HG03097 (cell line): ENCODE data around the gene ADAM17.
"Not testable (repeated sequence)": the region's sequence is repeated elsewhere in the genome, so short reads cannot be mapped to it uniquely, and the experiment has no call there.

Experiments
- ATAC-seq: cut with Tn5 transposase; IDR thresholded peaks from one replicate; pipeline ENCODE4 v1.9.1; 2021; ENCODE audit not compliant: unreplicated experiment, low FRiP score

ADAM17 gene

DNA sequence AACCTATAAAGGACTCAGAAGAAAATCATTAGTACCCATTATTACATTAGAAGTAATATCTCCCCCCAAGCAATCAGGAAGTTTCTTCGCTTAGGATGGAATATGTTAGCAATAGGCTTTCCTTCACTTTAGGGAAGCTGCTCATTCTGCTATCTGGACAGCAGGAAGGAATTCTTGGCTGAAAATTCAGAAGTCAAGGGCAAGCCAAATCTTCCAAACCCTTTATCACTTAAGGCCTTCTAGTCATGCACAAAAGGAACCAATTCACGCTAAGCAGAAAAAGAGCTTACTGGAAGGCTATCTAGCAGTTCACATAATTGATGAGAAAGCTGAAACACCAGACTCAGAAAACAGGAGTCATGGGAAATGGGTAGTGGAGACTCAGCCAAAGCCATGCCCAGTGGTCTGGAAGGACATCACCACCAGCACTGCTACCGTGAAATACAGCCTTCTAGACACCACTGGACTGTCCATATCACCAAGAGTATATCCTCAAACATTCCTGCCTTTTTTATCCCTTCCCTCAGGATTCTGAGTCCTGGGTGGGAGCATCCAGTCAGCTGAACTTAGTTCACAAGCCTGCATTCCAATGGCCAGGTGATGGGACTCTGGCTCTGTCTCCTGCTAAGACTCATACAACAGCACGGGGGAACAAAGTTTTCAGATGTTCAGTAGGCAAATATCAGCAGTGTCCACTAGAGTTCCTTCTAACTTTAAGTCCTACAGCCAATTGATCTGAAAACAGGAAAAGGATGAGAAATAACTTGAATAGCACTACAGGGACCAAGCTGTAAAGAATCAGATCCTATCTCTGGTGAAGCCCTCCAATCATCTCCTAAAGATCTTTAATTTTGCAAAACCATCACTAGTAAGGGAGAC, 14.8 kb upstream of the ADAM17 start:
- ATAC-seq, result no peak

DNA sequence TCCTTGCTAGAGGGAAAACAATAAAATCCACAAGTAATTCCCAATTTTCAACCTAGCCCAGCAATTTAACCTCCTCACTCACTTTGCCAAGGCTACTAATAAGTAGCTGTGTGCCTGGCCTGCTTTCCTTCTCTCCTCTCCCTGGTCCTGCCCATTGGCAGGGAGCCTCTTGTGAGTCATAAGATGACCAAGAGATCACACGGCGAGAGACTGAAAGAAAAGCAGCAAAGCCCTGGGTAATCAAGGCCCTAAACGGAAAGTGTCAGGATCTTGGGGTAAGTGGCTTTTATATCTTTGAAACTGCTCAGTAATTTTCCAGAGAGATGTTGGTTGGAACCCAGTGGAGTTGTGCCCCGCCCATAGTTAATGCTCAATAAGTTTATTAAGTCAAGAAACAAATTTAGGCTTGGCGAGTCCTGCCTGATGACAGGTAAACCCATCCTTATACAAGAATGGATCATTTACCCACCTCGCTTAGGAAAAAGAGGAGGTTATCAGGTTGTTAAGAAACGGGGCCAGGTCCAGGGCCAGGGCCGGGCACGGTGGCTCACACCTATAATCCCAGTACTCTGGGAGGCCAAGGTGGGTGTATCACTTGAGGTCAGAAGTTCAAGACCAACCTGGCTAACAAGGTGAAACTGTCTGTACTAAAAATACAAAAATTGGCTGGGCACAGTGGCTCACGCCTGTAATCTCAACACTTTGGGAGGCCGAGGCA, 10.0 kb upstream of the ADAM17 start:
- ATAC-seq, result no peak

DNA sequence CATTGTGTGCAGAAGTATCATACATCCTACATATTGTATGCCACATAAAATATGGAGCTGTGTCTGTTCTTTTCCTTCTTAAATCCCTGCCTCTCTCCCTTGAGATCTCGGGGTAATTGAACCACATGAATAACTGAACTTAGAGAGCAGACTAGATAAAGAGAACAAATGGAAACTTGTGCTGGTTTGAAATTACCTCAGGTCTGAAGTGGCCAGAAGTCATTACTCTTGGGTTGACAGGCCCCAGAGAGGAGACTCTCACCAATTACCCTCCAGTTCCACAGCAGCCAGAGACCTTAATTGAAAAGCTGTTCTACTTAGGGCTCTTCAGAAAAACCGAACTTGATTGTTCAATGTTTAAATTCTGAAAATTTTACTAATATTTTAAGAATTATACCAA, 5.0 kb upstream of the ADAM17 start:
- ATAC-seq, result no peak

- no peak for ATAC-seq
These were observed 3.3 kb upstream of the ADAM17 start for GRCh38 chr2:9558948-9559381.

- peak; percentile 18 for ATAC-seq
These were observed 602 bp upstream of the ADAM17 start for GRCh38 chr2:9556121-9556743.

DNA sequence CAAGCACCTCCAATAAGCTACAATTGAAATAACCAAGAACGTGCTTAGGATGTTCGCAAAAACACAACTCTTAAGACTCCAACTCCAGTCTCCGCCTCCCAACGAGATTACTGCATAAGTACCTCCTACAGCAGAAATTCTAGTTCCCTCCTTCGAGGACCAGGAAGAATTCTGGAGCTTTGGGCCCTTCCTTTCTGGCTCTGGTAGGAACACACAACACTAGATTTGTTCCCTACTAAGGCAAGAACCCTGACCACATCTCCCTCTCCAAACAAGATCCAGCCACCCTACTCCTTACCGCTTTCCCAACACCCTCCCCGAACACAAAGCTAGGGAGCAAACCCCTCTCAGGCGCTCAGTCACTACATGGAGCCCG, 721 bp downstream of the ADAM17 start:
- no peak for ATAC-seq

DNA sequence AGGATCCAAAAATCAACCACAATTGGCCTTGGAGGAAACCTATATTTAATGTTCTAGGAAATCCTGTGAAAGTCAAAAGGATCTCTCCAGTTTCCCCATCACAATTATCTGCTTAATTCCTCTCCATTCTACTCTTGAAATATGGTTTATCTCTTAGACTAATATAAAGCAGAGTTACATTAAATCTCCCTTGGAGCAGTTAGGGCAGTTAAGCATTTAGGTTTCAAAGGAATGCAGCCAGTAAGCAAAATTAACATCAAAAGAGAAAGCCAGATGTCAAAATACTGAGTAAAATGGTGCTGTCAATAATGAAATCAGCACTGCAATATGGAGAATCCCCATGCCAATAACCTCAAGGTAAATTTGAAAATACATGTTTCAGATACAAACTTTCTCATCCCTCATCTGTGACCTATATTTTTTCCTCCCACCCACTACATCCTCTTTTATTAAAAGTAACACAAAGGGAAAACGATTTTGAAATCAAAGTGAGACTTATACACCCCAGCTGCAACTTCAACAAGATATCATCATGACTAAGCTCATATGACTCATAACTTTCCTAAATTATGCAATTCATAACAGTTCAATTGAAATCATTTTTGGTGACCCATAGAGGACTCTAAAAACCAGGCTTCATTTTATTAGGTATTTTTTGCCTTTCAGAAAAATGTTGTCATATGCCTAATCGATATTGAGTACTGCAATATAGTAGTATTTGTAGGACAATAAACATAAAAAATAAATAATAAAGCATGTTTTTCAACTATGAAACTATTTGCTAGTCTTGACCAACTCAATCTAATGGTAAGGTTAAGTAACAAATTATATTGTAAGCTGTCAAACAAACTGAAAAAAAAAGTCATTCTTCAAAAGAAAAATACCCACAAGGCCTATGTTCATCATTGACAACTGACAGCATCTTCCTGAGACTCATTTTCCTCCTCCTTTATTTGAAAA, 3.1 kb downstream of the ADAM17 start:
- no peak for ATAC-seq

DNA sequence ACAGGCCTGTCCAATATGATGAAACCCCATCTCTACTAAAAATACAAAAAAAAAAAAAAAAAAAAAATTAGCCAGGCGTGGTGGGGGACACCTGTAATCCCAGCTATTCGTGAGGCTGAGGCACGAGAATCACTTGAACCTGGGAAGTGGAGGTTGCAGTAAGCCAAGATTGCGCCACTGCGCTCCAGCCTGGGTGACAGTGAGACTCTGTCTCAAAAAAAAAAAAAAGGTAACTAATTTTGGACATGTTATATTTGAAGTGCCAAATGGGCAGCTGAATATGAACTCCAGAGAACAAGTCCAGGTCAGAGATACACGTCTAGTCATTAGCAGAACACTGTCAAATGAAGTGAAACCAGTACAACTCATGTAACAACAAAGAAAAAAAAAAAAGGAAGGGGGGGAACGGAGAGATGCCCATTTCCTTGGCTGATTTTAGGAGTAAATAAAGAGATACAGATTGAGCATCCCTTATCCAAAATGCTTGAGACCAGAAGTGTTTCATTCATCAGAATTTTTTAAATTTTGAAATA, 4.7 kb downstream of the ADAM17 start:
- ATAC-seq, result not testable (repeated sequence)

DNA sequence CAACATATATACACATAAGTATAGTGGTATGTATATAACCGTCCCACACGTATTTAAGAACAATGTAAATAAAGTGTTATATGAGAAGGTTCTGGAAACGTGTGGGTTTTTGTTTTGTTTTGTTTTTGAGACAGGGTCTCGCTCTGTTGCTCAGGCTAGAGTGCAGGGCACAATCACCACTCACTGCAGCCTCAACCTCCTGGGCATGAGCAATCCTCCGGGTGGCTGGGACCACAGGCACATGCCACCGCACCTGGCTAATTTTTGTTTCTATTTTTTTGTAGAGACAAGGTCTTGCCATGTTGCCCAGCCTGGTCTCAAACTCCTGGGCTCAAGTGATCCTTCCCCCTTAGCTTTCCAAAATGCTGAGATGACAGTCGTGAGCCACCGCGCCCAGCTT, 6.2 kb downstream of the ADAM17 start:
- ATAC-seq, result no peak

GRCh38 chr2:9548506-9548905, 7.1 kb downstream of the ADAM17 start:
- peak; percentile 49 for ATAC-seq

DNA sequence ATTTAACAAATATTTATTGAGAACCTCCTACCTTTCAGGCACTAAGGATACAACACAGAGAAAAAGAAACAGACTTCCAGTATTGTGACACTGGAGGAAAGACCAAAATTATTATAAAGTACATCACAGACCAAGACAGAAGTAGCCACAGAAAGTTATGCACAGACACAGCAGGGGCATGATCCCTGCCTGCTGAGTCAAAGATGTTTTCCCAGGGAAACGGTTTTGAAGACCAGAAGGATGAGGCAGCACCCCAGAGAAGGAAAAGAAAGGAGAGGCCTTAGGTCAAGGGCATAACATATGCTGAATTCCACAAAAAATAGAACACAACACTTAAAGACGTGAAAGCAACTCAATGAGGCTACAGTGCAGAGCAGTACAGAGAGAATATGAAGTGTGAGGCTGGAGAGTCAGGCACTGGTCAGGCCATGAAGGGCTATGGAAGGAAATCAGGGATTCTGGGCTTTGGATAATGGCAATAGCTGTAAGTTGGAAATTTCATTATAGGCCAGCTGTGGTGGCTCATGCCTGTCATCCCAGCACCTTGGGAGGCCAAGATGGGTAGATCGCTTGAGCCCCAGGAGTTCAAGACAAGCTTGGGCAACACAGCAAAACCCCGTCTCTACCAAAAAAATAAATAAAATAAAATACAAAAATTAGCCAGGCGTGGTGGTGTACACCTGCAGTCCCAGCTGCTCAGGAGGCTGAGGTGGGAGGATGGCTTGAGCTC, 8.2 kb downstream of the ADAM17 start:
- no peak for ATAC-seq

GRCh38 chr2:9545502-9545901, 10.1 kb downstream of the ADAM17 start:
- ATAC-seq, result no peak

DNA sequence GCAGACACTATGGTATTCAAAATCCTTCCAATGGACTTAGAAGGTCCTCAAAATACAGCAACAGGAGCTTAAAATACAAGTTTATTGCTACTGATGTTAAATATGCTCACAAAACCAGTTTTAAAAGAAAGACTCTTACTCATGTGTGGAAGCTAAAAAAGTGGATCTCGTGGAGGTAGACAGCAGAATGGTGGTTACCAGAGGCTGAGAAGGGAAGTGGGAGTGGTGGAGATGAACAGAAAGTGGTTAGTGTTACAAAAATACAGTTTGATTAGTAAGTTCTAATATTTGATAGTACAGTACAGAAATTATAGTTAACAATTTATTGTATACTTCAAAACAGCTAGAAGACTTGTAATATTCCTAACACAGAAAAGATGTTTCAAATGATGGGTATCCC, 12.1 kb downstream of the ADAM17 start:
- no peak for ATAC-seq

GRCh38 chr2:9539531-9539930, 16.1 kb downstream of the ADAM17 start:
- no peak for ATAC-seq

DNA sequence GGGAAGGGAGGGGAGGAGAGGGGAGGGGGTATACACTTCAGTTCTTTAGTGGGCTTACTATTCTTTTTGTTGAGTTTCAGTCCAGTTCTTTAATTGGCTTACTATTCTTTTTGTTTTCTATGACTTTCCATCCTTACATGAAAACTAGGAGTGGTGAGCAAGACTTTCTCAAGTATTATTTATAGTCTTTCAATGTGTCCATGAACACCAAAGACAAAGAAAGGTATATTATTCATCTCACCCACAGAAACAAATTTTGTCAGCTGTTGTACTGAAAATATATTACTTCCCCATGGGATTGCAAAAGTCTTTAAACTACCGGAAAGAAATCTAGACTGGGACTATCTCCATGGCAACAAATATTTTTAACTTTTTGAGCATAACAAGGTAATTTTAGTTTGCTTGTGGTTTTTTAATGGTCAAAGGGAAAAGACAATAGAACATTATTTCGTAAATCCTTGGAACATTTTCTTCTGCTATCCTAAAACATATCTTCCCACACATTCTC, 17.6 kb downstream of the ADAM17 start:
- no peak for ATAC-seq

DNA sequence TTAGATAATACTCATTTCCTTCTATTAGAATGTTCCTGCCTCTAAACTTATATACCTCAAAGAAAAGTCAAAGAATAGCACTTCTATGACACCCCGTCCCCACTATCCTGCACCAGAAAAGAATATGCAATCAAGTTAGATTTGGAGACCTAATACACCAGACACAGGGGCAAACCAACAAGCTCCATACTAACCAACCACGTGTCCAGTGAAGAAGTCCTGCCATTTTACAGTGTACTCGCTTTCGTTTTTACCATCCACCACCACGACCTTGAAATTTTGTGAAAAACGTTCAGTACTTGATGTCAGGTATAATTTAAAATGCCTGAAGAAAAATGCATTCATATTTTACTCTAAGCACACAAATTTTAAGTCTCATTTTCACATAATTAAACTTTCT, 19.1 kb downstream of the ADAM17 start:
- ATAC-seq, result no peak

- no peak for ATAC-seq
These were observed 20.5 kb downstream of the ADAM17 start for GRCh38 chr2:9535177-9535576.

- no peak for ATAC-seq
These were observed 22.0 kb downstream of the ADAM17 start for GRCh38 chr2:9533663-9534062.

- ATAC-seq, result no peak
These were observed 23.2 kb downstream of the ADAM17 start for GRCh38 chr2:9532421-9532820.
